Jurkat, Clone E6-1 (cell line): ENCODE results near the gene GMPR2. TPM values are rescaled to one million over a fixed set of nuclear protein-coding genes. Genes with fewer than 3 reads are reported as not detected.

Experiments used
- DNase-seq: peaks from one replicate; pipeline ENCODE4 v3.0.0-alpha.2; 2011; ENCODE audit warnings: low read depth, low spot score
- H3K4me3 ChIP-seq: 2 replicates; pipeline ENCODE4 v1.5.1; 2011; ENCODE audit warnings: mild to moderate bottlenecking, low read length, control low read depth, moderate library complexity
- polyA plus RNA-seq: library from polyadenylated mRNA; unstranded; fragments of >200 nt; gene quantifications from one replicate; pipeline ENCODE4 v1.2.1, GENCODE V29; 2012; ENCODE audit warnings: missing spikeins; ENCODE audit not compliant: insufficient read length, insufficient read depth

GMPR2 gene
- 119 TPM for polyA plus RNA-seq

DNA sequence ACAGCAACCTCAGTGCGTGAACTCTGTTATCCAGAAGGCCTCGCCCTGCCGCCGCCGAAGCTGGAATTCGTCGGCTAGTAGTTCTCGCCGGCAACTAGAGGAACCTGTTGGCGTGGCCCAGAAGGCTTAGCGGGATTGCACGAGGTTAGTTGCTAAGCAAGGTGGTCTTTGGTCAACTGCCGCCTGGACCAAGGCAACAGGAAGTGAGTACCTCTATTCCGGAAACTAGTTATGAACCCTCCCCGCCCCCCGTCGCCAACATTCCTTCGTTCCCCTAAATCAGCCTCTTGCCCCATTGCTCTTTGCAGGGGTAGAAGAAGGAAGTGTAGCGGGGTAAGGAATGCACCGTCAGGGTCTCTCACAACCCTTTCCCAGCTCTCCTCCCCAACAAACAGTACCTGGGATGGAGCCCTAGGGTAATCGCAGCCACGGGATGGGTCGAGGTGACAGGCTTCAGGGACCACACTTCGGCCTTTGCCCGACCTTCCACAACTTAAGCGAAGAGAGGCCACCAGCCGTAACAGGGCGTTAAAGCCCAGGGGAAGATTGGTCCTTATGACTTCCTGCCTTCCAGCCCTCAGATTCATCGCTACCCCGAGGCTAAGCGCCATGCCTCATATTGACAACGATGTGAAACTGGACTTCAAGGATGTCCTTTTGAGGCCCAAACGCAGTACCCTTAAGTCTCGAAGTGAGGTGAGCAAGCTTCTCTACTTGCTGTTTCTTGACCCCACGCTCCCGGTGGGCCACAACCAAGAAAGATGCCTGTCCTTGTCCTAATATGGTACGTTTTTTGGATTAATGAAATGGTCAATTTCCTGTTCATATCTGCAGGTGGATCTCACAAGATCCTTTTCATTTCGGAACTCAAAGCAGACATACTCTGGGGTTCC is at the start of gene GMPR2:
Gene GMPR2 (plus strand): TSS at position 285 of the 893 bp plus-strand sequence. CDS start 325 bp downstream, at position 610.
- H3K4me3 ChIP-seq, result peak within 1 kb of the TSS; percentile 87
- DNase-seq, result no peak

DNA sequence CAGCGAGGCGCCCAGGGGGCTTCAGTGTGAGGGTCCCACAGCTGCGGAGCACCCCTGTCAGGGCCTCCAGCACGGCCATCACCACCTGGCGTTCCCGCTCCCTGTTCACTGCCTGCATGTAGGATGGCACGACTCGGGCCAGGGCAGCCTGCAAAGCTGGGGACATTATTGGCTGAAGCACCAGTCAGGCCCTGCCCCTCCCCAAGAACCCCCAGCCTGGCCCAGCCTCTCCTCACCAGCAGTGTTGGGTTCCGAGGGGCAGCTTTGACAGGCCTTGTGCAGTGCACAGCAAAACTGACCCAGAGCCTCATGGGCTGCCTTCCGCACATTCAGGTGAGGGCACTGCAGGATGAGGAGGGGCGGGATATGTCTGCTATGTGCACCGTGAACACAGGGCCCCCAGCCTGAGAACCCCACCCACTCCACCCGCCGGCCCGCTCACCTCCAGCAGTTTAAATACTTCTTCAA is 49.7 kb upstream of the GMPR2 start:
- no peak overlapping the region for H3K4me3 ChIP-seq
- no peak for DNase-seq

- no peak for DNase-seq
- H3K4me3 ChIP-seq, result no peak overlapping the region
Observed at GRCh38 chr14:24184104-24184970, 48.4 kb upstream of the GMPR2 start.

DNA sequence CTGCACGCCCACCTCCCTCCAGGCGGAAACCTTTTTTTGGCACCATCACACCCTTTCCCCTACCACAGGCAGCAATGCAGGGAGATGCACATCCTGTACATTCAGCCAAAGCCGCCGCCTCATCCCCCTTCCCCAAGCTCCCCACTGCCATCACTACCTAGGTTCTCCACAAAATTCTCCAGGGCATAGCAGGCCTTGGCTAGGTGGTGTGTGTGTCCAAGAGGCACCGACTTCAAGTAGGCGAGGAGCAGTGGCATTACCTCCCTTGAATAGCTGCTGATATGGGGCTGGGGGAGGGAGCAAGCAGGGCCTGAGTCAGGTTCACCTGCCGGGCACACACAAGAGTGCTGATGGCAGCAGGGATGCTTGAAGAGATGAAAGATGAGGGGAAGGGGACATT is 47.7 kb upstream of the GMPR2 start:
- DNase-seq, result no peak

DNA sequence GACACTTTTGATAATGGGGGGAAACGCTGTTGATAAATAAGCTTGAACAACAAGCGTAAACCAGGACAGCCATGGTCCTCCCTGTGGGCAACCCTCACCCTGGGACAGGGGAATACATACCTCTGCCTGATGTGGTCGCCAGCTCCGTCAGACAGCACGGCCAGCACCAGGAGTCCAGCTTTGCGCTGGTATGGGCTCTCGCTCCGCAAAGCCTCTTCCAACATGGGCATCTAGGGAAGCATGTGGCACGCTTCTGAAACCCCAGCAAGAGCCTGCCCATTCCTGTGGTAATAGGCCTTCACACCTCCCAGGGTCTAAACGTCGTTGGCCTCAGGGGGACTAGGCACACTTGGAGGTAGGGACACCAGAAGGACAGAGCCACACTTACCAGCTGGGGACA is 47.0 kb upstream of the GMPR2 start:
- no peak overlapping the region for H3K4me3 ChIP-seq
- DNase-seq, result no peak

More for the DNA sequence above, 47.7 kb upstream of the GMPR2 start:
- H3K4me3 ChIP-seq, result no peak overlapping the region

- H3K4me3 ChIP-seq, result no peak overlapping the region
- DNase-seq, result no peak
Observed at GRCh38 chr14:24186831-24187538, 45.7 kb upstream of the GMPR2 start.

GRCh38 chr14:24187539-24187915 is 45.2 kb upstream of the GMPR2 start:
- no peak for DNase-seq
- H3K4me3 ChIP-seq, result peak overlapping the region; percentile 85

DNA sequence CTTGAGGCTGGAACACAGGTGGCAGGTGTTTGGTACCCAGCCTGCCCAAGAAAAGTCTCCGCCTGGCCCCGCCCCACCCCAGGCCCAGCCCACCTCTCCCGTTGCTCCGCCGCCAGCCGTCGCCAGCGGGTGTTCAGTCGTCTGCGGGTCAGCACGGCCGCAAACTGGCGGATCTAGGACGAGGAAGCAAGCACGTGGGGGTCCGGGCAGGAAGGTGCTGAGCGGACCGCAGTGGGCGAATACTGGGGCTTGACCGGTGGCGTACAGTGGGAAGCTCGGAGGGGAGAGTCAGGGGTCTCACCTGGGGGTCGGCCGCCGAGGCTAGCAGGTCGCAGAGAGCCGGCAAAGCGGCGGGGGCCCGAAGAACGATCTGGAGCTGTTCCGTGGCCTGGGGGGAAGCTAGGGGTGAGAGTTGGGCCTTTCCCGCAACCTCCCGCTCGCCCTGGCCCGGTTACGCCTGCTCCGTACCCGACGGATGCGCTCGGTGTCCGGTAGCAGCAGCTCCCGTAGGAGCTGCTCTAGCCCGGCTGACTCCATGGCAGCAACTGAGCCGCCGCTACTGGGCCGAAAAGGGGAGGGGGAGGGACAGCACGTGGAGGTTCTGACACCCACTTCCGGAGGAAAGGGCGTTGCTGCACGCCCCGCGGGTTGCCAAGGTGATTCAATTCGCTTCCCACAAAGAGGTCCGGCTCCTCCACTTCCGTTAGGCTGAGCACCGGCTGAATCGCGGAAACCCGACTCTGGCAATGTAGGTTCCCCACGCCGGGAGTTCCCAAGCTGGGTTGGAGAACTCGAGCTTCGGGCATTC is 44.3 kb upstream of the GMPR2 start, which contains the start of gene IPO4:
Gene IPO4 (minus strand): TSS at position 566 of the 808 bp plus-strand sequence. CDS start 29 bp downstream, at position 537.
- H3K4me3 ChIP-seq, result peak within 1 kb of the TSS; percentile 85
- DNase-seq, result peak; percentile 98

- H3K4me3 ChIP-seq, result peak overlapping the region; percentile 85
- no peak for DNase-seq
Observed at GRCh38 chr14:24189059-24189375, 43.7 kb upstream of the GMPR2 start.

DNA sequence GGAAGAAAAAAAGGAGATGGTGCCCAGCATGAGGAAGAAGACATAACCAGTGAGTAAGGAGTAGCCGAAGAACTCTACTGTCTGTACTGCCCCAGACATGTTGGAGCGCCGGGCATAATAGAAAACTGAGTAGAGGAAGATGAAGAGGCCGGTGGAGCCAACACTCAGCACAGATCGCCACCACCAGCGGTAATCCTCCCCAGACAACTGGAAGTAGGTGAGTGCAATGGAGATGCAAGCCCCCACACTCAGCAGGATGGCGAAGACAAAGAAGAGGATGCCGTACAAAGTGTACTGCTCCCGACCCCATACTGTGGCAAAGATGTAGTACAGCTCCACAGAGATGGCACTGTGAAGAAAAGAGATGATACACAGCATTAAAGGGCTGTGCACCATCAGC is 43.3 kb upstream of the GMPR2 start:
- DNase-seq, result no peak
- H3K4me3 ChIP-seq, result peak overlapping the region; percentile 85; the same call in 1 of the 2 replicates

DNA sequence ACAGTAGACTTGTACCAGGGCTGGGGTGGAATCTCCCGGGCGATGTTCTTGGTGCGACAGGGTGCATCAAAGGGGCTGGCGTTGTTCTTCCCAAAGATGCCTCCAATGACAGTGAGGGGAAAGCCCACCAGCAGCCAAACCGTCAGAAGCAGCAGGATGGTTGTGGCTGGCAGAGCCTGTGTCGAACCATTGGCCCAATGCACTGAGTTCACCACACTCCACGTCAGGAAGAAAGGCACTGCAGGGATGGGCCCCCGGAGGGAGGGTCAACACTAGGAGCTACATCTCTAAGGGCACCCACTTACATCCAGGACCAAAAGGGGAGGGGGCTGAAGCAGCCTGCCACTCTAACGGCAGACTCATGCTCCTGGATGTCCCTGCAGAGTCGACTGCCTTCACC is 42.3 kb upstream of the GMPR2 start:
- no peak overlapping the region for H3K4me3 ChIP-seq
- DNase-seq, result no peak

GRCh38 chr14:24192933-24193332 is 39.8 kb upstream of the GMPR2 start:
- H3K4me3 ChIP-seq, result no peak overlapping the region
- no peak for DNase-seq

DNA sequence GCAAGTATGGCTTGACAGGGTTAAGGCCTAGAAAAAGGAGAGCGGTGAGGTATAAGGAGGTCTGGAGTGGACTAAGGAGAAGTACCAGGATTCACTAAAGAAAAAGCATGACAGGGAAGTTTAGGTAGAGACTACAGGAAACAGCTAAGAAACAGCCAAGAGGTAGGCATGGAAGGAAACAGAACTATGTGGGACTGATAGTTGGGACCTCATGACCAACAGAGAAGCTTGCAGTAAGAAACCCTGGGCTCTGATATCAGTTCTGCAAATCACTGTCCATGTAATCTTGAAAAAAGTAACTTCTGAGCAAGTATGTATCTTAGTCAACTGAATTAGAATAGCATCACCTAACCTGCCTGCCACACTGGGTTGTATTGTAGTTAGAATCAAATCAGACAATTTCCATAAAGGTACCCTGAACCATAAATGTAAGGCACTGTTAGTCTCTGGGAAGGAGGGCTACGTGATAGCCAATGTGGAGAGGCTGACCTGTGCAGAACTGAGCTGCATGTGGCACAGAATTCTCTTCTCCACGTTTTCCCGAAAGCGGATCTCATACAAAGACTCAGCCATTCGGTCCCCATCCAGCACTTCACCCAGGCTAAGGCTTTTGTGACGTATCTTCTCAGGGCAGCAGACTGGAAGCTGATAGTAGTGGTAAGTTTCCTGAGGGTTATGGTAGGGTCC is 38.4 kb upstream of the GMPR2 start:
- H3K4me3 ChIP-seq, result peak overlapping the region; percentile 85
- DNase-seq, result no peak

DNA sequence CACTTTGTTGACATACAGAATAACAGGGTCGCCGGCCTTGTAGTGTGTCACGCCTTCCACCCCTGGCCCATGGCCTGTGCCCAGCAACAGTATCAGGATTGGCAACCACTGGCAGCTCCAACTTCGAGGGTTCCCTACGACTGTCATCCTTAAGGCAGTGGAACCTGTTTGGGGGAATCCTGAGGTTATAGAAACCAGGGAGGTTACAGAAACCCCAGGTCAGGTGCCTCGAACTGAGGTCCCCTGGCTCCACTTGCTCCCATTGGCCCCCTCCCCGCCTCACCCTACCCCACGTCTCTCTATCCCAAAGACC is 37.9 kb upstream of the GMPR2 start:
- peak overlapping the region; percentile 85 for H3K4me3 ChIP-seq
- DNase-seq, result no peak

DNA sequence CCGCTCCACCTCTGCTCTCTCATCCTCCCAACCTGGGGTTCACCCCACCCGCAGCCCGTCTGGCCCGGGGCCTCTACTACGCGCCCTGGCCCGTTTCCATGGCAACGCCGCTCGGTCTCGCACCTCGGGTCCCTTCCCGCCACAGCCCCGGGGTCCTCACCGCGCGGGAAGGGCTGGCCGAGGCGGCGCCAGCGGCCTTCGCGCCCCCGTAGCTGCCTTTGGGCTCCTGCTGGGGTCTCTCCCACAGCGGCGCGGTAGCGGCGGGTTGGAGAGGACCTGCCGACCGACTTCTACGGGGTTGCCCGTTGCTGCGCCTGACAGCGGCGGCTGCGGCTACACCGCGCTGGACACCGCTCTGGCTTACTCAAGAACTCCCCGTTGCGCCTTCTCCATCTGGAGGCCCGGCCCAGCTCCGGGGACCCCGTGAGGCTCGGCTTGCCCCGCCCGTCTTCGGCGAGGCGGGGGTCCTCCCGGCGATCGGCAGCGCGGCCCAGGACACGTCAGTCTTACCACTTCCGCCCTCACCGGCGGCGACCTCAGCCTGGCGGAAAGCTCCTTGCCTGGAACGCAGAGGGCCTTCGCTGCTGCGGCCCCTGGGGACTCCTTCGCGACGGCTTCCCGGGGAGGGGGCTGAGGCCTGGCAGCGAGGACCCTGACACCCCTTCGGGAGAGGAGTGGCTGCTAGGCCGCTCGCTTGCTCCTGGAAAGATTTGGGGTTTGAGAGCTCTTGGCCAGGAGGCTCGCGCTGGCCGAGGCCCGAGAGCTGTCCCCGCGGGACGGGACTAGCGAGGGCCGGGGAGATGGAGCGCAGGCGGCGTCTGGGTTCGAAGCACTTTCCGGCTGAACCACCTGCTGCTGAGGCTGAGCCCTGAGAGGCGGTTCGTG is 37.3 kb upstream of the GMPR2 start, which contains the start of gene TM9SF1:
Gene TM9SF1 (minus strand): TSS at position 256 of the 885 bp plus-strand sequence. CDS start 422 bp downstream, outside the sequence.
- peak; percentile 81 for DNase-seq

GRCh38 chr14:24196071-24197055 is 36.4 kb upstream of the GMPR2 start:
- H3K4me3 ChIP-seq, result peak overlapping the region; percentile 85
- DNase-seq, result no peak

More for the DNA sequence above, 37.3 kb upstream of the GMPR2 start, which contains the start of gene TM9SF1:
- H3K4me3 ChIP-seq, result peak within 1 kb of the TSS; percentile 85
